ENCODE data around the gene ZNF385B. TPM values are rescaled to one million over a fixed set of nuclear protein-coding genes. Genes with fewer than 3 reads are reported as not detected.

The ZNF385B gene
- total RNA-seq: not detected in 2 replicates

GRCh38 chr2:179861416-179862067, at the start of gene ZNF385B:
ZNF385B (minus strand) TSS chr2:179861612.
- Histone ChIP-seq H3K36me3 (ENCODE audit: control insufficient read depth, insufficient read depth, low read length) (no peaks in the 10 kb centered on the region), H3K4me3 (ENCODE audit: low read depth, low read length) (peak within 1 kb of the TSS; percentile 32), H3K27me3 (ENCODE audit: control insufficient read depth, insufficient read depth, low read length) (peaks cover 21% of the 10 kb centered on the region)
- TF ChIP-seq CTCF (IDR thresholded peaks at IDR 0.05; ENCODE audit: insufficient read depth, low read length, severe bottlenecking): no peak
- FAIRE-seq (no peak), DNase-seq (ENCODE audit: low read depth) (no peak)

- Histone ChIP-seq H3K36me3 (ENCODE audit: control insufficient read depth, insufficient read depth, low read length) (no peaks in the 10 kb centered on the region), H3K4me3 (ENCODE audit: low read depth, low read length) (no peak overlapping the region), H3K27me3 (ENCODE audit: control insufficient read depth, insufficient read depth, low read length) (peaks cover 2% of the 10 kb centered on the region)
- no peak for TF ChIP-seq CTCF (IDR thresholded peaks at IDR 0.05; ENCODE audit: insufficient read depth, low read length, severe bottlenecking)
- FAIRE-seq (no peak), DNase-seq (ENCODE audit: low read depth) (no peak)
Measured at GRCh38 chr2:179910735-179911113, 49.3 kb upstream of the ZNF385B start.

GRCh38 chr2:179909845-179910734, 48.7 kb upstream of the ZNF385B start:
- no peak overlapping the region for H3K4me3 ChIP-seq (ENCODE audit: low read depth, low read length)
- no peak for TF ChIP-seq CTCF (IDR thresholded peaks at IDR 0.05; ENCODE audit: insufficient read depth, low read length, severe bottlenecking)
- no peaks in the 10 kb centered on the region for H3K36me3 ChIP-seq (ENCODE audit: control insufficient read depth, insufficient read depth, low read length)
- H3K27me3 ChIP-seq (ENCODE audit: control insufficient read depth, insufficient read depth, low read length): peaks cover 2% of the 10 kb centered on the region
- no peak for DNase-seq (ENCODE audit: low read depth)
- no peak for FAIRE-seq

- DNase-seq (ENCODE audit: low read depth): no peak
- Histone ChIP-seq H3K4me3 (ENCODE audit: low read depth, low read length) (no peak overlapping the region), H3K36me3 (ENCODE audit: control insufficient read depth, insufficient read depth, low read length) (no peaks in the 10 kb centered on the region), H3K27me3 (ENCODE audit: control insufficient read depth, insufficient read depth, low read length) (no peaks in the 10 kb centered on the region)
- no peak for FAIRE-seq
- no peak for TF ChIP-seq CTCF (IDR thresholded peaks at IDR 0.05; ENCODE audit: insufficient read depth, low read length, severe bottlenecking)
Measured at GRCh38 chr2:179900655-179901054, 39.2 kb upstream of the ZNF385B start.

GRCh38 chr2:179899666-179900065, 38.3 kb upstream of the ZNF385B start:
- H3K4me3 ChIP-seq (ENCODE audit: low read depth, low read length): no peak overlapping the region
- H3K36me3 ChIP-seq (ENCODE audit: control insufficient read depth, insufficient read depth, low read length): no peaks in the 10 kb centered on the region
- TF ChIP-seq CTCF (IDR thresholded peaks at IDR 0.05; ENCODE audit: insufficient read depth, low read length, severe bottlenecking): no peak
- FAIRE-seq (no peak), DNase-seq (ENCODE audit: low read depth) (no peak)
- no peaks in the 10 kb centered on the region for H3K27me3 ChIP-seq (ENCODE audit: control insufficient read depth, insufficient read depth, low read length)

Data from bronchial epithelial cell (primary cell).